ENCODE data around the gene ARL15.

- no peak for TF ChIP-seq EP300 (IDR thresholded peaks at IDR 0.05; ENCODE audit: borderline replicate concordance in 1 of 2, low read depth in 2 of 2, low read length in 2 of 2)
- TF ChIP-seq SIN3A (conservative IDR thresholded peaks at IDR 0.05 in 1 of 2, IDR thresholded peaks at IDR 0.05 in 1 of 2; ENCODE audit: low read depth in 1 of 2, low read length in 2 of 2) = no peak
- TF ChIP-seq, protein P1, sequence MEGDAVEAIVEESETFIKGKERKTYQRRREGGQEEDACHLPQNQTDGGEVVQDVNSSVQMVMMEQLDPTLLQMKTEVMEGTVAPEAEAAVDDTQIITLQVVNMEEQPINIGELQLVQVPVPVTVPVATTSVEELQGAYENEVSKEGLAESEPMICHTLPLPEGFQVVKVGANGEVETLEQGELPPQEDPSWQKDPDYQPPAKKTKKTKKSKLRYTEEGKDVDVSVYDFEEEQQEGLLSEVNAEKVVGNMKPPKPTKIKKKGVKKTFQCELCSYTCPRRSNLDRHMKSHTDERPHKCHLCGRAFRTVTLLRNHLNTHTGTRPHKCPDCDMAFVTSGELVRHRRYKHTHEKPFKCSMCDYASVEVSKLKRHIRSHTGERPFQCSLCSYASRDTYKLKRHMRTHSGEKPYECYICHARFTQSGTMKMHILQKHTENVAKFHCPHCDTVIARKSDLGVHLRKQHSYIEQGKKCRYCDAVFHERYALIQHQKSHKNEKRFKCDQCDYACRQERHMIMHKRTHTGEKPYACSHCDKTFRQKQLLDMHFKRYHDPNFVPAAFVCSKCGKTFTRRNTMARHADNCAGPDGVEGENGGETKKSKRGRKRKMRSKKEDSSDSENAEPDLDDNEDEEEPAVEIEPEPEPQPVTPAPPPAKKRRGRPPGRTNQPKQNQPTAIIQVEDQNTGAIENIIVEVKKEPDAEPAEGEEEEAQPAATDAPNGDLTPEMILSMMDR (IDR thresholded peaks at IDR 0.05; ENCODE audit: control extremely low read depth in 1 of 3, insufficient read depth in 1 of 3, low read depth in 1 of 3, low read length in 3 of 3) = no peak
- no peak for TF ChIP-seq BRCA1 (IDR thresholded peaks at IDR 0.05; ENCODE audit: low read depth, low read length)
- TF ChIP-seq POLR2A (IDR thresholded peaks at IDR 0.05; ENCODE audit: control extremely low read depth in 1 of 2, low read depth in 2 of 2, low read length in 2 of 2) = no peak
- no peak for TF ChIP-seq CREB1 (IDR thresholded peaks at IDR 0.05)
- TF ChIP-seq SRF (IDR thresholded peaks at IDR 0.05; ENCODE audit: low read depth, low read length) = no peak
- TF ChIP-seq POLR2AphosphoS5 (IDR thresholded peaks at IDR 0.05; ENCODE audit: low read depth, low read length) = no peak
- no peak for TF ChIP-seq EZH2 (IDR thresholded peaks at IDR 0.05; ENCODE audit: low read depth, low read length, severe bottlenecking)
Measured at GRCh38 chr5:54337523-54337922, 27.1 kb upstream of the ARL15 start.

All from H1 (cell line).